Smooth muscle cell (in vitro differentiated cells): ENCODE measurements around the gene NXPH3. TPM values are rescaled to one million over a fixed set of nuclear protein-coding genes. Genes with fewer than 3 reads are reported as not detected.

ENCODE experiments used
- DNase-seq: peaks from one replicate; lab custom pipeline; 2025; ENCODE audit not compliant: unreplicated experiment; lab: John Stamatoyannopoulos, UW
- H2AFZ ChIP-seq: fragments of 200-600 bp; sonication (generic); 2 replicates; pipeline ENCODE4 v1.6.0; 2016; ENCODE audit warnings: antibody characterized with exemption, low read depth, mild to moderate bottlenecking
- H3F3A ChIP-seq: fragments of 200-600 bp; sonication (generic); 2 replicates; pipeline ENCODE4 v1.6.0; 2017; ENCODE audit warnings: antibody characterized with exemption, low read depth
- H3K27ac ChIP-seq: fragments of 200-600 bp; sonication (generic); 2 replicates; pipeline ENCODE4 v1.5.1; 2016; ENCODE audit warnings: low read depth, mild to moderate bottlenecking
- H3K27me3 ChIP-seq: fragments of 200-600 bp; sonication (generic); 2 replicates; pipeline ENCODE4 v1.6.1; 2016; ENCODE audit warnings: low read depth, mild to moderate bottlenecking
- H3K36me3 ChIP-seq: fragments of 200-600 bp; sonication (generic); 2 replicates; pipeline ENCODE4 v1.5.1; 2016; ENCODE audit warnings: low read depth
- H3K4me1 ChIP-seq: fragments of 200-600 bp; sonication (generic); 2 replicates; pipeline ENCODE4 v1.5.1; 2016; ENCODE audit warnings: low read depth
- H3K4me2 ChIP-seq: fragments of 200-600 bp; sonication (generic); 2 replicates; pipeline ENCODE4 v1.6.0; 2016; ENCODE audit warnings: mild to moderate bottlenecking
- H3K4me3 ChIP-seq: fragments of 200-600 bp; sonication (generic); 2 replicates; pipeline ENCODE4 v1.5.1; 2016; ENCODE audit warnings: mild to moderate bottlenecking
- H3K79me2 ChIP-seq: fragments of 200-600 bp; sonication (generic); 2 replicates; pipeline ENCODE4 v1.6.0; 2016; ENCODE audit warnings: low read depth, mild to moderate bottlenecking
- H3K9ac ChIP-seq: fragments of 200-600 bp; sonication (generic); 2 replicates; pipeline ENCODE4 v1.6.0; 2016; ENCODE audit warnings: low read depth
- H3K9me3 ChIP-seq: fragments of 200-600 bp; sonication (generic); replicated peaks from 2 replicates; pipeline ENCODE4 v1.5.1; 2016; ENCODE audit warnings: low read depth
- H4K20me1 ChIP-seq: fragments of 200-600 bp; sonication (generic); 2 replicates; pipeline ENCODE4 v1.6.0; 2016; ENCODE audit warnings: low read depth
- WGBS: methylation state at CpG from one replicate; pipeline ENCODE4 v1.1.7; 2016; ENCODE audit warnings: low lambda C conversion rate; 5-methylcytosine and 5-hydroxymethylcytosine counted together
- polyA plus RNA-seq: library from polyadenylated mRNA; unstranded; fragments of >200 nt; fragmentation: Nextera tagmentation; extraction: Ambion mirVana; gene quantifications from 2 replicates; pipeline ENCODE4 v1.2.1, GENCODE V29; 2016
- total RNA-seq: library from RNA; depleted of rRNA; stranded (reverse); fragments of >200 nt; gene quantifications from 2 replicates; pipeline ENCODE4 v1.2.3, GENCODE V29; 2014
- TF ChIP-seq, protein P1 (sequence below): fragments of 200-600 bp; sonication (generic); IDR thresholded peaks from 2 replicates; pipeline ENCODE4 v1.5.1; 2017; ENCODE audit warnings: borderline replicate concordance, mild to moderate bottlenecking, antibody characterized with exemption; ENCODE audit not compliant: insufficient read depth, poor library complexity, severe bottlenecking

NXPH3 gene
- total and polyA plus RNA-seq, 2 experiments from 2014 or later = 1.5 to 3.6 TPM

DNA sequence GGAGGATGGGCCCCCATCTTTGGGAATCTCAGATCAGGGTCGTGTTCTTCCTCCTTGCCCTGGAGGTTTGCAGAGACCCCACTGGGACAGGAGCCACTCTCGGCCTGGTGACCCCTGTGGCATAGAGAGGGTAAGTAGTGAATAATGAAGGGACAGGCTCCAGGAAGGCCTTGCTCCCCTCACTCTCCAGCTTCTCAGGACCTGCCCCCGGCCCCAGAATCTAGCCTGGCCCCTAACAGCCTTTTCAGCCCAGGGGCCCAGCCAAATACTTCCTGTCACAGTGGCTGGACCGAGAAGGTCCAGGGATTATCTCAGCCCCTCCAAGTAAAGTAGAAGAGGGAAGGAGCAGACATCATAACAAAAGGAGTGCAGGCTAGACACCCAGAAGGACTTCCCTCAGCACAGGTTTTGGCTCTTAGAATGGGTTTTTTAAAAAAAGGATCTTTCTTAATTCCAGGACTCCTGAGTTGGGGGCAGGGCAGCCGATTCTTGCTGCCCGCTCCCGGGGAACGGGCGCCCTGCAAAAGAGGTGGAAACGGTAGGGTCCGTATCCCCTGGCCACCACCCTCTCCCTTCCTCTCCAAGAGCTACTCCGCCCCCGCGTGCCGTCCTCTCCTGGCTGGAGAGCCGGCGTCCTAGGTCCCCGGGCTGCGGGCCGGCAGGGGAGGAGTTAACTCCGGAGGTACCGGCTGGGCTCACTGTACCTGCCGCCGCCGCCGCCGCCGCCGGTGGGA is 559 bp upstream of the NXPH3 start:
- Histone ChIP-seq H3K9me3 (no peaks in the 10 kb centered on the region), H3K79me2 (no peaks in the 10 kb centered on the region), H2AFZ (no peak overlapping the region), H3K36me3 (no peaks in the 10 kb centered on the region), H3F3A (no peaks in the 10 kb centered on the region), H3K9ac (no peak overlapping the region), H3K27ac (no peak overlapping the region), H3K4me3 (peak overlapping the region; percentile 63), H3K27me3 (peaks cover 7% of the 10 kb centered on the region), H4K20me1 (no peaks in the 10 kb centered on the region), H3K4me1 (no peaks in the 10 kb centered on the region), H3K4me2 (peak overlapping the region; percentile 91)
- TF ChIP-seq, protein P1, sequence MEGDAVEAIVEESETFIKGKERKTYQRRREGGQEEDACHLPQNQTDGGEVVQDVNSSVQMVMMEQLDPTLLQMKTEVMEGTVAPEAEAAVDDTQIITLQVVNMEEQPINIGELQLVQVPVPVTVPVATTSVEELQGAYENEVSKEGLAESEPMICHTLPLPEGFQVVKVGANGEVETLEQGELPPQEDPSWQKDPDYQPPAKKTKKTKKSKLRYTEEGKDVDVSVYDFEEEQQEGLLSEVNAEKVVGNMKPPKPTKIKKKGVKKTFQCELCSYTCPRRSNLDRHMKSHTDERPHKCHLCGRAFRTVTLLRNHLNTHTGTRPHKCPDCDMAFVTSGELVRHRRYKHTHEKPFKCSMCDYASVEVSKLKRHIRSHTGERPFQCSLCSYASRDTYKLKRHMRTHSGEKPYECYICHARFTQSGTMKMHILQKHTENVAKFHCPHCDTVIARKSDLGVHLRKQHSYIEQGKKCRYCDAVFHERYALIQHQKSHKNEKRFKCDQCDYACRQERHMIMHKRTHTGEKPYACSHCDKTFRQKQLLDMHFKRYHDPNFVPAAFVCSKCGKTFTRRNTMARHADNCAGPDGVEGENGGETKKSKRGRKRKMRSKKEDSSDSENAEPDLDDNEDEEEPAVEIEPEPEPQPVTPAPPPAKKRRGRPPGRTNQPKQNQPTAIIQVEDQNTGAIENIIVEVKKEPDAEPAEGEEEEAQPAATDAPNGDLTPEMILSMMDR = no peak
- no peak for DNase-seq
- 17% methylated on average over 23 of the region's 29 CpGs for WGBS

DNA sequence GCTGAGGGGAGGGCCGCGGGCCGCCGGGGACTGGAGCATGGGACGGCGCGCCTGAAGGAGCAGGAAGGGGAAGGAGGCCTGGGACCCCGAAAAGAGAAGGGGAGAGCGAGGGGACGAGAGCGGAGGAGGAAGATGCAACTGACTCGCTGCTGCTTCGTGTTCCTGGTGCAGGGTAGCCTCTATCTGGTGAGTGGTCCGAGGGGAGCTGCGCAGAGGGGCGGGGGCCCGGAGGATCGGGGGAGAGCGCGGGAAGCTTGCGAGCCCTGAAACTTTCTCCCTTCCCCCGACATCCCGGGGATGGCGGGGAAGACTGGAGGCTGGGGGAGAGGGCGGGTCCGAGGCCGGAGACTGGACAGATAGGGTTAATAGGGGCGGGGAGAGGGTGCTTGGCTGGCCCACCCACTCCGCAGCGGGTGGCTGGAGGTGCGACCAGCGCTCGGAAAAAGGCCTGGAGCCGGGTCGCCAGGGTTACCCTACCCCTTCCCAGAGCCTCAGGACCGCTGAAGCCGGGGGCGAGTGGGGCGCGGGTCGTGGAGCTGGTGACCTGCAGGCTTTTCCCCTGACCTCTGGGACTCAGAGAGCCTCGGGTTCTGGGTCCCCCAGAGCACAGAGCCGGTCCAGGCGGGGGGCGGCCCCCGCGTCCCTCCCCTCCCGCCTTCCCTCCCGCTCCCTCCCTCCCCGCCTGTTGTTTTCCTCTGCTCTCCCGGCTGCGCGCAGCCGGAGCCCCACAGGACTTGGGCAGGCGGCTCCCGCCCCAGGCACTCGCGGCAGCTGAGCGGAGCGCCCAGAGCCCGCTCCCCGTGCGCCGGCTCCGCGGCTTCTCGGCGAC is 631 bp downstream of the NXPH3 start:
- Histone ChIP-seq H3K9ac (peak overlapping the region; percentile 13), H3K4me1 (no peaks in the 10 kb centered on the region), H3K79me2 (no peaks in the 10 kb centered on the region), H2AFZ (no peak overlapping the region), H4K20me1 (no peaks in the 10 kb centered on the region), H3K27me3 (no peaks in the 10 kb centered on the region), H3K36me3 (no peaks in the 10 kb centered on the region), H3K9me3 (no peaks in the 10 kb centered on the region), H3K27ac (no peak overlapping the region), H3K4me3 (peak overlapping the region; percentile 63), H3K4me2 (peak overlapping the region; percentile 91), H3F3A (no peaks in the 10 kb centered on the region)
- DNase-seq = no peak
- 2% methylated on average over 11 of the region's 68 CpGs for WGBS
- TF ChIP-seq, protein P1 = no peak

DNA sequence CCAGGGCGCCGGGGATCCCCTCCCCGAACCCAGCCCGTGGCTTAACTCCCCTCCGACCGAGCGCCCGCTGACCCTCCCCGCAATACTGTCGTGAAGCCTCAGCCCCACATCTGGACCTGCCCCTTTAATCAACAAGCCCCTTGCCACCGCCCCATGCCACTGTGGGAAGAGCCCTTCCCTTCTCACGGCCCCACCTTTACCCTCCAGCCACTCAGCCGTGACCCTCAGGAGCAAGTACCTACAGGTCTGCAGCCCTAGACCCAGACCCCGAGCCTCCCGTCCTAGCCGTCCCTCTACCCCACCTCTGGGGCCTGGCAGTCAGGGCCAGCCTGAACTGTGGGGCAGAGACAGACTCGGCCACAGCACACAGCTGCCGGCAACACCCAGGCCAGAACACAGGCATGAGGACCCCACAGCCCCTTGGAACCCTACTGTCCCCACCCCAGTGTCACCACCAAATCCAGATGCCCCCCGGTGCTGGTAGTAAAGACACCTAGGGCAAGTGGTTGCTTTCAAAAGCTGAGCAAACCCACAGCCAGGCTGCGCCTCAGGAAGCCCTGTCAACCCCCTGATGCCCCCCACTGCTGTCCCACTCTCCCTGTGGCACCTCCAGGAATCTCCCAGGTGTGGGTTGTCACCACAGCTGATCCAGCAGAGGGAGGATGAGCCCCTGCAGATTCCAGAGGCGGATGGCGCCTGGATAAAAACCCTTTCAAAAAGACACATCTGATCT is 1.4 kb downstream of the NXPH3 start:
- peak overlapping the region; percentile 13 for H3K9ac ChIP-seq
- H3F3A ChIP-seq = no peaks in the 10 kb centered on the region
- H3K9me3 ChIP-seq = no peaks in the 10 kb centered on the region
- H3K4me2 ChIP-seq = peak overlapping the region; percentile 91
- H3K79me2 ChIP-seq = no peaks in the 10 kb centered on the region
- H4K20me1 ChIP-seq = no peaks in the 10 kb centered on the region
- H2AFZ ChIP-seq = no peak overlapping the region
- DNase-seq = no peak
- 32% methylated on average over 15 of the region's 22 CpGs for WGBS
- no peaks in the 10 kb centered on the region for H3K36me3 ChIP-seq
- peak overlapping the region; percentile 63 for H3K4me3 ChIP-seq
- H3K4me1 ChIP-seq = no peaks in the 10 kb centered on the region
- no peak overlapping the region for H3K27ac ChIP-seq
- H3K27me3 ChIP-seq = no peaks in the 10 kb centered on the region
- TF ChIP-seq, protein P1 = no peak
